CD4-positive, alpha-beta T cell treated with Interleukin-6 for 4 hours (primary cell): ENCODE measurements around the gene SS18L1.

ENCODE experiments used
- DNase-seq: peaks from one replicate; pipeline ENCODE4 v3.0.0-alpha.2; 2020; ENCODE audit warnings: mixed read lengths

Gene SS18L1

GRCh38 chr20:62216636-62217566 is 73.3 kb downstream of the SS18L1 start:
- DNase-seq: no peak

GRCh38 chr20:62217913-62218773 is 74.6 kb downstream of the SS18L1 start:
- DNase-seq: no peak

GRCh38 chr20:62219101-62219991 is 75.8 kb downstream of the SS18L1 start:
- no peak for DNase-seq

- peak; percentile 61 for DNase-seq
Observed at GRCh38 chr20:62219992-62220665, 76.6 kb downstream of the SS18L1 start, which contains the start of gene HRH3. TSS of gene HRH3 (minus strand) at chr20:62220278. CDS start at chr20:62219970, 308 bp downstream.

- no peak for DNase-seq
Observed at GRCh38 chr20:62220666-62221568, 77.3 kb downstream of the SS18L1 start.

GRCh38 chr20:62222266-62222850 is 78.8 kb downstream of the SS18L1 start:
- DNase-seq: no peak

GRCh38 chr20:62222972-62223371 is 79.4 kb downstream of the SS18L1 start:
- DNase-seq: no peak

- DNase-seq: no peak
Observed at GRCh38 chr20:62223571-62223970, 80.0 kb downstream of the SS18L1 start.

GRCh38 chr20:62224113-62224855 is 80.7 kb downstream of the SS18L1 start:
- DNase-seq: no peak

- DNase-seq: no peak
Observed at GRCh38 chr20:62225026-62225425, 81.5 kb downstream of the SS18L1 start.

GRCh38 chr20:62225820-62226635 is 82.5 kb downstream of the SS18L1 start:
- no peak for DNase-seq

- no peak for DNase-seq
Observed at GRCh38 chr20:62226707-62227590, 83.4 kb downstream of the SS18L1 start.

- DNase-seq: no peak
Observed at GRCh38 chr20:62227591-62227976, 84.0 kb downstream of the SS18L1 start.

GRCh38 chr20:62227977-62228958 is 84.7 kb downstream of the SS18L1 start:
- DNase-seq: no peak

GRCh38 chr20:62228982-62229545 is 85.5 kb downstream of the SS18L1 start:
- no peak for DNase-seq

- no peak for DNase-seq
Observed at GRCh38 chr20:62229667-62230066, 86.1 kb downstream of the SS18L1 start.
